HG03135 (cell line): ENCODE data around the gene KCTD4.

ENCODE experiments used
- ATAC-seq: cut with Tn5 transposase; IDR thresholded peaks from one replicate; pipeline ENCODE4 v1.9.1; 2021; ENCODE audit warnings: mild to moderate bottlenecking, moderate library complexity; ENCODE audit not compliant: unreplicated experiment

Gene KCTD4

GRCh38 chr13:45178349-45179162 is 22.3 kb downstream of the KCTD4 start:
- no peak for ATAC-seq

- ATAC-seq: no peak
These were observed 26.4 kb downstream of the KCTD4 start for GRCh38 chr13:45174478-45174877.

GRCh38 chr13:45168555-45168930 is 32.3 kb downstream of the KCTD4 start:
- no peak for ATAC-seq

- ATAC-seq: no peak
These were observed 33.0 kb downstream of the KCTD4 start for GRCh38 chr13:45167611-45168554.

- no peak for ATAC-seq
These were observed 34.0 kb downstream of the KCTD4 start for GRCh38 chr13:45166858-45167257.

- no peak for ATAC-seq
These were observed 38.0 kb downstream of the KCTD4 start for GRCh38 chr13:45162821-45163220.

- ATAC-seq: no peak
These were observed 38.7 kb downstream of the KCTD4 start for GRCh38 chr13:45162194-45162593.

GRCh38 chr13:45156565-45157361 is 44.1 kb downstream of the KCTD4 start:
- ATAC-seq: no peak

- ATAC-seq: no peak
These were observed 50.9 kb downstream of the KCTD4 start for GRCh38 chr13:45149964-45150363.

GRCh38 chr13:45143346-45143751 is 57.5 kb downstream of the KCTD4 start:
- ATAC-seq: no peak
